ENCODE measurements around the gene DUSP19.

DUSP19 gene

DNA sequence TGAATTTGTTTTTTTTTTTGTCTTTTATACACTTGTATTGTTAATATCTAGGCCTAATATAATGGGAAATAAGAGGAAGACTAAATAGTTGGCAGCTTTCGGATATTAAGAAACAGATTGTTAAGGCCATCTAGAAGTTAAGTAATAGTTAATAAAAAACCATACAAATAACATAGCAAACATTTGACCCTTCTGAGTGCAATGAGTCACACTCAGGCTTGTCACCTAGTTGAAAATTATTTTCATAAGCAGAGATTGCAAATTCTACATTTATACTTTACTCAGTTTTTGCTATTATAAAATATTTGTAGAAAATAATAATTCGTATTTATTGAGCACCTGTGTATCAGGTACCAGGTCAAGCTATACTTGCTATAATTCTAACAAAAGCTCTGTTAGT, 48.1 kb downstream of the DUSP19 start:
- DNase-seq, result no peak

DNA sequence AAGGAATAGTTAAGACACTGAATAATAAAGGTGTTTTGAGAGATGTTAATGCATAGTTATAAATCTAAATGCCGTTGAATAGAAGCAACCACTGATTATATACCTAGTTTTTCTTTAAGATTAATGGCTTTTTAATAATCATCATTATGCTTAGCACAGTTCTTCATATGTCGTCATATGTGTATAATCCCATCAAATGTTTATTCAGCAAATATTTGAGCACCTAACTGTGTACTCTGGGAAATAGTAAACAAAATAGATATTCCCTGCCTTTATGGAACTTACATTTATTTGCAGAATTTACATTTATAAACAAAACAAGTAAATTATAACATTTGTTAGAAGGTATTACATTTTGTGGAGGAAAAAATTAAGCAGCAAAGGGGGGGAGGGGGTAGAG, 55.5 kb downstream of the DUSP19 start:
- DNase-seq, result no peak

DNA sequence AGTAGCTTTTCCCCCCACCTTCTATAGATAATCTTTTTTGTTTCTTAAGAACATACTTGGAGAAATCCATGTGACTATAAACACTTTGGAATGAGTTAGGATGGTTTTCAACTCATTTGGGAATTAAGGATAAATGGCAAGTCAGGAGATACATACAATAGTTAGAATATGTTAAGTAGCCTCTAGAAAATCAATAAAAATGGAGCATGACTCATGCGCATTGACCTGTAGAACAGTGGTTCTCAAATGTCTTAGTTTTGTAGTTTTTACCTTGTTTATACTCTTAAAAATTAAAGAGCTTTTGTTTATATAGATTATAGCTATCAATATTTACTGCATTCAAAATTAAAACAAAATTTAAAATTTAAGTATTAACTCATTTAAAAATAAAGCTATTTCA, 70.4 kb downstream of the DUSP19 start:
- DNase-seq, result no peak

DNA sequence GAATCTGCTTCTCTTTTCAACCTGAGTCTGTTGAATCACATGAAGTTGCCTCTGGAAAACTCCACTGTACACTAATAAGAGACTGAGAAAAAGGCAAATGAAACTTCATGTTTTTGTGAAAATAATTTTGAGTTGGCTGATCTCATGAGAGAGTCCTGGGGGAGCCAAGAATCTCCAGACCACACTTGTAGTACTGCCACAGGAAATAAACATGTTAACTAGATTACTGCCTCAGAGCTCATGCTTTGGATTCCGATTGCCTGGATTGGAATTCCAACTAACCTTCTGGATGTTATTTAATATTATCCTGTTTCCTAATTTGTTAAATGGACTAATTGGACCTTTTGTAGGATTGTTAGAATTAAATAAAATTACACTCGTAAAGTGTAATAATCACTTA, 70.9 kb downstream of the DUSP19 start:
- DNase-seq, result no peak
